Adrenal gland (tissue), 12 donors: ENCODE data around the gene SLC9C1. TPM values are rescaled to one million over a fixed set of nuclear protein-coding genes. Genes with fewer than 3 reads are reported as not detected.

Experiments used
- DNase-seq, 7 donors: peaks; one replicate each; pipeline ENCODE4 v3.0.0-alpha.2; 2019 to 2020
- H3K27ac ChIP-seq, 5 donors: fragments of 200-600 bp; sonication (generic) in 4 of 5; 1 replicate in 3 of 5; 2 replicates in 2 of 5; pipeline versions ENCODE4 v1.5.1 to v1.8.0; 2016 to 2020; ENCODE audit warnings: mild to moderate bottlenecking in 1 of 5
- H3K27me3 ChIP-seq: fragments of 200-600 bp; 2 replicates; pipeline ENCODE4 v1.8.0; 2021
- H3K36me3 ChIP-seq, 2 donors: fragments of 200-600 bp; replicated peaks in 1 of 2; 1 replicate in 1 of 2; 2 replicates in 1 of 2; pipeline versions ENCODE4 v1.5.1 to v1.8.0; 2018 to 2022
- H3K4me1 ChIP-seq, 2 donors: fragments of 200-600 bp; replicated peaks in 1 of 2; 1 replicate in 1 of 2; 2 replicates in 1 of 2; pipeline versions ENCODE4 v1.5.1 to v1.8.0; 2018 to 2021
- H3K4me3 ChIP-seq, 4 donors: fragments of 200-600 bp; sonication (generic) in 3 of 4; one replicate each; pipeline ENCODE4 v1.5.1; 2016 to 2018
- H3K9me3 ChIP-seq, 3 donors: fragments of 200-600 bp; sonication (generic) in 1 of 3; replicated peaks in 1 of 3; 1 replicate in 2 of 3; 2 replicates in 1 of 3; pipeline versions ENCODE4 v1.5.1 to v1.8.0; 2016 to 2021
- CTCF ChIP-seq, 6 experiments: fragments of 450-650 bp in 4 of 6; fragments of 200-600 bp in 2 of 6; sonication (generic) in 1 of 6; IDR thresholded peaks; 1 replicate in 5 of 6; 2 replicates in 1 of 6; pipeline versions ENCODE4 v1.5.1 to v1.8.0; 2016 to 2021; ENCODE audit warnings: antibody characterized with exemption in 6 of 6, mild to moderate bottlenecking in 2 of 6, moderate library complexity in 1 of 6
- POLR2A ChIP-seq, 2 donors: fragments of 450-650 bp; IDR thresholded peaks; one replicate each; pipeline ENCODE4 v1.6.1; 2017; ENCODE audit warnings: antibody characterized with exemption in 2 of 2, mild to moderate bottlenecking in 2 of 2, moderate library complexity in 1 of 2
- WGBS, 4 donors: extraction: QIAGEN DNeasy Blood & Tissue Kit in 2 of 4; methylation state at CpG; one replicate each; pipeline versions ENCODE4 v1.1.5 to v1.1.7; 2013 to 2017; 5-methylcytosine and 5-hydroxymethylcytosine counted together
- intact Hi-C, 2 donors: fragments of 100-400 bp; cut with DNase I; formaldehyde crosslinking; loops; one replicate each; pipeline versions ENCODE4 v1.14.1 to v1.15.0; 2022 to 2023
- polyA plus RNA-seq, 3 donors: library from polyadenylated mRNA; stranded (reverse); fragments of 200-250 nt in 2 of 3; fragments of 350-450 nt in 1 of 3; fragmentation: Illumina TruSeq in 1 of 3; extraction: RNeasy Lipid Tissue Mini Kit (QIAGEN cat#74804) in 1 of 3; gene quantifications; one replicate each; pipeline ENCODE4 v1.2.3, GENCODE V29; 2013 to 2014
- total RNA-seq, 9 donors: library from RNA; depleted of rRNA in 4 of 9; stranded (reverse); fragments of >200 nt in 4 of 9; fragments of 120-200 nt in 1 of 9; fragmentation: NEBNext Ultra II Directional in 1 of 9; extraction: Animal tissue kit (Norgen Biotek cat#: 25700) in 1 of 9; gene quantifications; one replicate each; pipeline versions ENCODE4 v1.1.0 to v1.2.4, GENCODE V29; 2013 to 2023
- donor health status: healthy with polysubstance abuse.
- donor health status: Bipolar disorder and iron deficiency.
- donor health status: DM: yes; HTN: yes; CAD: no.
- donor health status: DM: no; HTN: no; CAD: no.
- donor health status: DM: no; HTN: no; CAD: no.
- donor health status: DM: yes; HTN: yes; CAD: no.

SLC9C1 gene
- total and polyA plus RNA-seq, 12 donors, result 0.72 TPM; not detected in 11

GRCh38 chr3:112302150-112302830 is 8.3 kb upstream of the SLC9C1 start:
- H3K9me3 ChIP-seq, result no peaks in the 10 kb centered on the region
- no peak overlapping the region for H3K27ac ChIP-seq
- DNase-seq, result no peak
- intact Hi-C loops, result loop anchor here in 1 of 2 donors (10.0 kb wide), 1 partner anchor 223 kb away; no protein-coding TSS in a partner anchor
- H3K4me1 ChIP-seq, result peaks cover 0 to 9% of the 10 kb centered on the region in 2 donors
- H3K4me3 ChIP-seq, result peak overlapping the region in 2 of 4 donors; percentile 10 to 80
- WGBS, 4 donors, result 54 to 73% (median 60%) methylated on average over 7 to 11 of the region's 11 CpGs
- H3K36me3 ChIP-seq, result no peaks in the 10 kb centered on the region
- no peaks in the 10 kb centered on the region for H3K27me3 ChIP-seq
- no peak for TF ChIP-seq POLR2A (IDR thresholded peaks at IDR 0.05)
- no peak for TF ChIP-seq CTCF (IDR thresholded peaks at IDR 0.05)

- intact Hi-C loops, result loop anchor here in 1 of 2 donors (10.0 kb wide), 1 partner anchor 226 kb away; no protein-coding TSS in a partner anchor
- H3K4me3 ChIP-seq, result no peak overlapping the region
- peaks cover 0 to 9% of the 10 kb centered on the region in 2 donors for H3K4me1 ChIP-seq
- no peak for TF ChIP-seq POLR2A (IDR thresholded peaks at IDR 0.05)
- TF ChIP-seq CTCF (IDR thresholded peaks at IDR 0.05), result no peak
- no peak overlapping the region for H3K27ac ChIP-seq
- H3K27me3 ChIP-seq, result no peaks in the 10 kb centered on the region
- no peak for DNase-seq
- no peaks in the 10 kb centered on the region for H3K36me3 ChIP-seq
- no peaks in the 10 kb centered on the region for H3K9me3 ChIP-seq
Observed at GRCh38 chr3:112298781-112299180, 4.8 kb upstream of the SLC9C1 start.

- Histone ChIP-seq H3K27me3 (no peaks in the 10 kb centered on the region), H3K4me1 (no peaks in the 10 kb centered on the region), H3K36me3 (no peaks in the 10 kb centered on the region), H3K27ac (no peak overlapping the region), H3K4me3 (no peak overlapping the region), H3K9me3 (no peaks in the 10 kb centered on the region)
- intact Hi-C loops, result loop anchor here in 1 of 2 donors (10.0 kb wide), 1 partner anchor 227 kb away; no protein-coding TSS in a partner anchor
- no peak for DNase-seq
- TF ChIP-seq CTCF (IDR thresholded peaks at IDR 0.05) (no peak), POLR2A (IDR thresholded peaks at IDR 0.05) (no peak)
Observed at GRCh38 chr3:112297714-112298113, 3.7 kb upstream of the SLC9C1 start.

- WGBS, 4 donors, result 82 to 91% (median 85%) methylated on average over 4 of the region's 4 CpGs
- intact Hi-C loops, result no loop called here
- no peak for TF ChIP-seq POLR2A (IDR thresholded peaks at IDR 0.05)
- no peak for TF ChIP-seq CTCF (IDR thresholded peaks at IDR 0.05)
Observed at GRCh38 chr3:112289011-112289410, 5.0 kb downstream of the SLC9C1 start.

More at GRCh38 chr3:112289011-112289410, 5.0 kb downstream of the SLC9C1 start:
- Histone ChIP-seq H3K4me3 (no peak overlapping the region), H3K27me3 (no peaks in the 10 kb centered on the region), H3K4me1 (no peaks in the 10 kb centered on the region), H3K9me3 (no peaks in the 10 kb centered on the region), H3K27ac (no peak overlapping the region), H3K36me3 (no peaks in the 10 kb centered on the region)
- DNase-seq, result no peak
